Neural progenitor cell (in vitro differentiated cells): Measurements from ENCODE around the gene CPA3.

Source experiments
- EZH2phosphoT487 ChIP-seq: fragments of 200-600 bp; sonication (generic); IDR thresholded peaks from 2 replicates; pipeline ENCODE4 v1.6.1; 2017; ENCODE audit warnings: antibody characterized with exemption
- TF ChIP-seq, protein P1 (sequence below): fragments of 200-600 bp; sonication (generic); IDR thresholded peaks from 2 replicates; pipeline ENCODE4 v1.5.1; 2017; ENCODE audit warnings: antibody characterized with exemption, mild to moderate bottlenecking

DNA sequence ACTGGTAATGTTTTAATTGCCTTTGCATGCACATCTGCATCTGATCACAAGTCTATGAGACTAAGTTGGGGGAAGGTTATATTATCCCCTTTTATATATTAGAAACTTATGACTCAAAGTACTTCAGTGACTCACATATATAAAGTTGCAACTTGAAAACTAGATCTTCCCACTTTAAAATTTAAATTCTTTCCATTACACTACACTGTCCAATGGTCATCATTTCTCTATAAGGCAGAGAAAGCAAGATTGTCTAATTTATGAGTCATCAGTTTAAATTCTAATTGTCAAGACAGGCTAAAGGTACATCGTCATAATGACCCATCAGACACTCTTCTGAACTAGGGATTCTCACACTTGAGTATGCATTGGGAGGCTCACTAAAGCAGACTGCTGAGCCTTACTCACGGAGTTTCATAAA is 37.9 kb downstream of the CPA3 start:
- TF ChIP-seq, protein P1, sequence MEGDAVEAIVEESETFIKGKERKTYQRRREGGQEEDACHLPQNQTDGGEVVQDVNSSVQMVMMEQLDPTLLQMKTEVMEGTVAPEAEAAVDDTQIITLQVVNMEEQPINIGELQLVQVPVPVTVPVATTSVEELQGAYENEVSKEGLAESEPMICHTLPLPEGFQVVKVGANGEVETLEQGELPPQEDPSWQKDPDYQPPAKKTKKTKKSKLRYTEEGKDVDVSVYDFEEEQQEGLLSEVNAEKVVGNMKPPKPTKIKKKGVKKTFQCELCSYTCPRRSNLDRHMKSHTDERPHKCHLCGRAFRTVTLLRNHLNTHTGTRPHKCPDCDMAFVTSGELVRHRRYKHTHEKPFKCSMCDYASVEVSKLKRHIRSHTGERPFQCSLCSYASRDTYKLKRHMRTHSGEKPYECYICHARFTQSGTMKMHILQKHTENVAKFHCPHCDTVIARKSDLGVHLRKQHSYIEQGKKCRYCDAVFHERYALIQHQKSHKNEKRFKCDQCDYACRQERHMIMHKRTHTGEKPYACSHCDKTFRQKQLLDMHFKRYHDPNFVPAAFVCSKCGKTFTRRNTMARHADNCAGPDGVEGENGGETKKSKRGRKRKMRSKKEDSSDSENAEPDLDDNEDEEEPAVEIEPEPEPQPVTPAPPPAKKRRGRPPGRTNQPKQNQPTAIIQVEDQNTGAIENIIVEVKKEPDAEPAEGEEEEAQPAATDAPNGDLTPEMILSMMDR: no peak
- TF ChIP-seq EZH2phosphoT487: no peak
